ENCODE results near the gene SPATS2L.

SPATS2L gene

DNA sequence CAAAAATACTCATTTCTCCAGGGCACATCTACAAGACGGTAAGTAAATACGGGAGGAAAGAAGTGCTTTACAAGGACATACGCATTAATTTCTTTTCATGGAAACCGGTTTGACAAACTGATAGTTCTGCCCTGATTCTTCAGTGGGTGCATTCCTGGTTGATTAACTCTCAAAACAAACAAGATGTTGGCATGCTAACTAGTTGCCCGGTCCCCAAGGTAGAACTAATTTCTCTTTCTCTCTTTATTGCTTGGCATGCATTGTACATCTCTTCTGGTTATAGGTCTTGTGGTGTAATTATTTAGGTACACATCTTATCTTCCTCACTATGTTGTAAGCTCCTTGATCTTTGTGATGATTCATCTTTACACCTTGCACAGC, 46.9 kb upstream of the SPATS2L start:
- TF ChIP-seq, protein P1, sequence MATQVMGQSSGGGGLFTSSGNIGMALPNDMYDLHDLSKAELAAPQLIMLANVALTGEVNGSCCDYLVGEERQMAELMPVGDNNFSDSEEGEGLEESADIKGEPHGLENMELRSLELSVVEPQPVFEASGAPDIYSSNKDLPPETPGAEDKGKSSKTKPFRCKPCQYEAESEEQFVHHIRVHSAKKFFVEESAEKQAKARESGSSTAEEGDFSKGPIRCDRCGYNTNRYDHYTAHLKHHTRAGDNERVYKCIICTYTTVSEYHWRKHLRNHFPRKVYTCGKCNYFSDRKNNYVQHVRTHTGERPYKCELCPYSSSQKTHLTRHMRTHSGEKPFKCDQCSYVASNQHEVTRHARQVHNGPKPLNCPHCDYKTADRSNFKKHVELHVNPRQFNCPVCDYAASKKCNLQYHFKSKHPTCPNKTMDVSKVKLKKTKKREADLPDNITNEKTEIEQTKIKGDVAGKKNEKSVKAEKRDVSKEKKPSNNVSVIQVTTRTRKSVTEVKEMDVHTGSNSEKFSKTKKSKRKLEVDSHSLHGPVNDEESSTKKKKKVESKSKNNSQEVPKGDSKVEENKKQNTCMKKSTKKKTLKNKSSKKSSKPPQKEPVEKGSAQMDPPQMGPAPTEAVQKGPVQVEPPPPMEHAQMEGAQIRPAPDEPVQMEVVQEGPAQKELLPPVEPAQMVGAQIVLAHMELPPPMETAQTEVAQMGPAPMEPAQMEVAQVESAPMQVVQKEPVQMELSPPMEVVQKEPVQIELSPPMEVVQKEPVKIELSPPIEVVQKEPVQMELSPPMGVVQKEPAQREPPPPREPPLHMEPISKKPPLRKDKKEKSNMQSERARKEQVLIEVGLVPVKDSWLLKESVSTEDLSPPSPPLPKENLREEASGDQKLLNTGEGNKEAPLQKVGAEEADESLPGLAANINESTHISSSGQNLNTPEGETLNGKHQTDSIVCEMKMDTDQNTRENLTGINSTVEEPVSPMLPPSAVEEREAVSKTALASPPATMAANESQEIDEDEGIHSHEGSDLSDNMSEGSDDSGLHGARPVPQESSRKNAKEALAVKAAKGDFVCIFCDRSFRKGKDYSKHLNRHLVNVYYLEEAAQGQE (IDR thresholded peaks at IDR 0.05; ENCODE audit: low read depth): no peak
- TF ChIP-seq YY1 (IDR thresholded peaks at IDR 0.05; ENCODE audit: low read depth) (no peak), CREB1 (IDR thresholded peaks at IDR 0.05; ENCODE audit: low read depth) (no peak), TAF1 (IDR thresholded peaks at IDR 0.05; ENCODE audit: low read depth) (no peak), TCF12 (IDR thresholded peaks at IDR 0.05; ENCODE audit: low read depth) (no peak), ZBTB7A (IDR thresholded peaks at IDR 0.05; ENCODE audit: low read depth) (no peak), FOXM1 (IDR thresholded peaks at IDR 0.05; ENCODE audit: borderline replicate concordance, low read depth) (no peak), RAD21 (IDR thresholded peaks at IDR 0.05; ENCODE audit: low read depth) (no peak), TEAD4 (IDR thresholded peaks at IDR 0.05) (no peak), NFIC (IDR thresholded peaks at IDR 0.05) (no peak), CEBPB (IDR thresholded peaks at IDR 0.05) (no peak), EP300 (IDR thresholded peaks at IDR 0.05; ENCODE audit: borderline replicate concordance) (no peak), EGR1 (IDR thresholded peaks at IDR 0.05) (no peak)
- TF ChIP-seq, protein P2, sequence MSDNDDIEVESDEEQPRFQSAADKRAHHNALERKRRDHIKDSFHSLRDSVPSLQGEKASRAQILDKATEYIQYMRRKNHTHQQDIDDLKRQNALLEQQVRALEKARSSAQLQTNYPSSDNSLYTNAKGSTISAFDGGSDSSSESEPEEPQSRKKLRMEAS (IDR thresholded peaks at IDR 0.05): no peak
- TF ChIP-seq, protein P3, sequence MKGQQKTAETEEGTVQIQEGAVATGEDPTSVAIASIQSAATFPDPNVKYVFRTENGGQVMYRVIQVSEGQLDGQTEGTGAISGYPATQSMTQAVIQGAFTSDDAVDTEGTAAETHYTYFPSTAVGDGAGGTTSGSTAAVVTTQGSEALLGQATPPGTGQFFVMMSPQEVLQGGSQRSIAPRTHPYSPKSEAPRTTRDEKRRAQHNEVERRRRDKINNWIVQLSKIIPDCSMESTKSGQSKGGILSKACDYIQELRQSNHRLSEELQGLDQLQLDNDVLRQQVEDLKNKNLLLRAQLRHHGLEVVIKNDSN (IDR thresholded peaks at IDR 0.05): no peak

DNA sequence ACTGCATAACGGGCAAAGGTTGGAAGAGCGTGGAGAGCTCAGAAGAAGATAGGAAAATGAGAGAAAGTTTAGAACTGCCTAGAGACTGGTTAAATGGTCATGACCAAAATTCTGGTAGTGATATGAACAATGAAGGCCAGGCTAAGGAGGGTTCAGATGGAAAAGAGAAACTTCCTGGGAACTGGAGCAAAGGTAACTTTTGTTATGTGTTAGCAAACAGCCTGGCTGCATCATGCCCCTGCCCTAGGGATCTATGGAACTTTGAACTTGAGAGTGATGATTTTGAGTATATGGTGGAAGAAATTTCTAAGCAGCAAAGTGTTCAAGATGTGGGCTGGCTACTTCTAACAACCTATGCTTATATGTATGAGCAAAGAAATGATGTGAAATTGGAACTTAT, 44.4 kb upstream of the SPATS2L start:
- TF ChIP-seq, protein P2 (IDR thresholded peaks at IDR 0.05): no peak
- TF ChIP-seq TEAD4 (IDR thresholded peaks at IDR 0.05) (no peak), TCF12 (IDR thresholded peaks at IDR 0.05; ENCODE audit: low read depth) (no peak), CEBPB (IDR thresholded peaks at IDR 0.05) (no peak), ZBTB7A (IDR thresholded peaks at IDR 0.05; ENCODE audit: low read depth) (no peak), NFIC (IDR thresholded peaks at IDR 0.05) (no peak), RAD21 (IDR thresholded peaks at IDR 0.05; ENCODE audit: low read depth) (no peak)
- TF ChIP-seq, protein P3 (IDR thresholded peaks at IDR 0.05): no peak

DNA sequence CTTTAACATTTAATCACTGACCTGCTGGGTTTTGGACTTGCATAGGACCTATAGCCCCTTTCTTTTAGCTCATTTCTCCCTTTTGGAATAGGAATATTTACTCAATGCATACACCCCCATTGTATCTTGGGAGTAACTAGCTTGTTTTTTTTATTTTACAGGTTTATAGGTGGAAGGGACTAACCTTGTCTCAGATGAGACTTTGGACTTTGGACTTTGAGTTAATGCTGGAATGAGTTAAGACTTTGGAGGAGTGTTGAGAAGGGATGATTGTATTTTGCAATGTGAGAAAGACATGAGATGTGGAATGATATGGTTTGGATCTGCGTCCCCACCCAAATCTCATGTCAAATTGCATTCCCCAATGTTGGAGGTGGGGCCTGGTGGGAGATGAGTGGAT, 43.2 kb upstream of the SPATS2L start:
- TF ChIP-seq FOXM1 (IDR thresholded peaks at IDR 0.05; ENCODE audit: borderline replicate concordance, low read depth) (no peak), TAF1 (IDR thresholded peaks at IDR 0.05; ENCODE audit: low read depth) (no peak), CEBPB (IDR thresholded peaks at IDR 0.05) (no peak), TCF12 (IDR thresholded peaks at IDR 0.05; ENCODE audit: low read depth) (no peak), EGR1 (IDR thresholded peaks at IDR 0.05) (no peak), NFIC (IDR thresholded peaks at IDR 0.05) (no peak), TEAD4 (IDR thresholded peaks at IDR 0.05) (no peak), YY1 (IDR thresholded peaks at IDR 0.05; ENCODE audit: low read depth) (no peak), ZBTB7A (IDR thresholded peaks at IDR 0.05; ENCODE audit: low read depth) (no peak), RAD21 (IDR thresholded peaks at IDR 0.05; ENCODE audit: low read depth) (no peak), EP300 (IDR thresholded peaks at IDR 0.05; ENCODE audit: borderline replicate concordance) (no peak), CREB1 (IDR thresholded peaks at IDR 0.05; ENCODE audit: low read depth) (no peak)
- TF ChIP-seq, protein P2 (IDR thresholded peaks at IDR 0.05): no peak
- TF ChIP-seq, protein P1 (IDR thresholded peaks at IDR 0.05; ENCODE audit: low read depth): no peak
- TF ChIP-seq, protein P3 (IDR thresholded peaks at IDR 0.05): no peak

DNA sequence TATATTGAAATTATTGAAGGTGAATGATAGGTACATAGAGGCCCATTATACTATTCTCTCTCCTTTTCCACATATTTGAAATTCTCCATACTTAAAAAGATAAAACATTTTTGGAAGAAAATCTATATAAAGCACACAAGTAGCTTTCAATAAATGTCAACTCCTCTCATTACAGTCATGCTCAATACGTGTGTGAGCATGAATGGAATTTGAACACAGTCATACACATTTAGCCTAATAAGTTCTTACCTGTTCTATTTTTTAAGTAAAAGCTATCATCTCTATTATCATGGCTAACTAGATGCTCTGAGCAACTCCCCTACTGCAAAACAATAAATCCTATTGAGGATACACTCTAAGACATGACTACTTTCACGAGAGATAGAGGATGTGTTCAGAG, 41.9 kb upstream of the SPATS2L start:
- TF ChIP-seq CEBPB (IDR thresholded peaks at IDR 0.05) (no peak), ZBTB7A (IDR thresholded peaks at IDR 0.05; ENCODE audit: low read depth) (no peak)

DNA sequence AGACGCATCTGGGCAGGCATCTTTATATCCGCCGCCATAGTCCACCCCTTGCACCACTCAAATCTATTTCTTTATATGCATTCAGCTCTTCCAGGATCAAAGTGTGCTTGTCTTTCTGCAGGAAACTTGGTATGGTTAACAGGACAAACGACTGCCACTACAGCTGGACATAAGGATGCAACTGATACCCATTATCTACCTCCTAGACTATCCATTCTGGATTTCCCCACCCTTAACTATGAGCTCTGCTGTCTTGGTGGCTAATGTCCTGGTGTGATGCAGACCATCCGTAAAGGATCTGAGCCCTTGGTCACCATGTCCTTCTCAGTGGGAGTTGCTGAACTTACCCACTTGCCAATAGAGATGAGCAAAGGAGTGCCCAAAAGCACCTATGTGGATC, 40.1 kb upstream of the SPATS2L start:
- TF ChIP-seq CREB1 (IDR thresholded peaks at IDR 0.05; ENCODE audit: low read depth): no peak
- TF ChIP-seq TCF12 (IDR thresholded peaks at IDR 0.05; ENCODE audit: low read depth): no peak
- no peak for TF ChIP-seq YY1 (IDR thresholded peaks at IDR 0.05; ENCODE audit: low read depth)
- no peak for TF ChIP-seq EGR1 (IDR thresholded peaks at IDR 0.05)
- no peak for TF ChIP-seq TEAD4 (IDR thresholded peaks at IDR 0.05)
- no peak for TF ChIP-seq RAD21 (IDR thresholded peaks at IDR 0.05; ENCODE audit: low read depth)
- TF ChIP-seq, protein P2 (IDR thresholded peaks at IDR 0.05): no peak
- TF ChIP-seq, protein P3 (IDR thresholded peaks at IDR 0.05): no peak
- no peak for TF ChIP-seq TAF1 (IDR thresholded peaks at IDR 0.05; ENCODE audit: low read depth)
- TF ChIP-seq CEBPB (IDR thresholded peaks at IDR 0.05): no peak

All from Ishikawa (cell line).